HG03159 (cell line): ENCODE measurements around the gene SPDL1.

ENCODE experiments used
- ATAC-seq: cut with Tn5 transposase; IDR thresholded peaks from one replicate; pipeline ENCODE4 v1.9.1; 2021; ENCODE audit warnings: mild to moderate bottlenecking, moderate library complexity; ENCODE audit not compliant: unreplicated experiment

SPDL1 gene

DNA sequence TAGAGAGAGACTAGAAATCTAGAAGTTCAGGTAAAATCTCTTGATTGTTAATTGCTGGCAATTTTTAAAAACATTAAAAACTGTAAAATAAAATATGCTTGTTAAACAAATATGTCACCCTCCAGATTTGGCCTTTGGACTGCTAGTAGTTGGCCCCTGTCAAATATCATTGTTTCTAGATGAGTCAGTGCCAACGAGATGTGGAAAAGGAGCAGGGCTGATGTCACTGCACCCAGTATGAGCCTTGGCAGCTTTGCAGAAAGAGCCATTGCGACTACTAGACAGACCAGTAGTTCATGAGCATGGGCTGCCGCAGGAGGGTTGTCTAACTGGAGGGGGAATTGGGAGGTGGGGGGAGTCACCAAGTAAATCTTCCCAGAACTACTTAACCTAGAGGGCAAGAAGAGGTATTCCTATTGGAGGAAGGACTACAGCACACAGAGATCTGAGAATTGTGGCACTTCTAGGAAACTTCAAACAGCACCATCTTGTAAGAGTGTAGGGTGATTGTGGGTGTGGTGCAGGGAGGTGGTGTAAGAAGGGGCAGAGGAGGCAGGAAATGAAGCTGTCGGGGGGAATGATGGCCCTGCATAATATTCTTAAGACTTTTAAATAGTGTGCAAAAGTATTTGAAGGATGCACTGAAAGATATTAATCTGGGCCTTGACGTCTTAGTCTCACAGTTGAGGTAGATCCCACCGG lies 46.4 kb downstream of the SPDL1 start:
- no peak for ATAC-seq

DNA sequence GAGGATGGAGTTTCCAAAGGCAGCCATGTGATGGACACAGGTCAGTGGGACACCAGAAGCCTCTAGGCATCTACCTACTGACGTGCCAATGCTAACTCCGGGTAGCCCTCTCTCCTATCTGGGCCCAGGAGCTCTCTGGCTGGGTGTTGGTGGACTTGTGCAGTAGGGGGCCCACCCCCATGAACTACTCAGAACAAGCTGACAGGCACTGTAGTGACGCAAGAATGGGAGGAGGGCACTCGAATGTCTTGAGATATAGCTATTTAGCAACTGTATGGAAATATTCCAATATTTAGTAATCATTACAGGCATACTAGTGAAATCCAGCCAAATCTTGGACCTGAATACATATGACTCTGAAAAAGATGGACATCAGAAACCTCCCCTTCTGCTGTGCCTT lies 47.8 kb downstream of the SPDL1 start:
- no peak for ATAC-seq

DNA sequence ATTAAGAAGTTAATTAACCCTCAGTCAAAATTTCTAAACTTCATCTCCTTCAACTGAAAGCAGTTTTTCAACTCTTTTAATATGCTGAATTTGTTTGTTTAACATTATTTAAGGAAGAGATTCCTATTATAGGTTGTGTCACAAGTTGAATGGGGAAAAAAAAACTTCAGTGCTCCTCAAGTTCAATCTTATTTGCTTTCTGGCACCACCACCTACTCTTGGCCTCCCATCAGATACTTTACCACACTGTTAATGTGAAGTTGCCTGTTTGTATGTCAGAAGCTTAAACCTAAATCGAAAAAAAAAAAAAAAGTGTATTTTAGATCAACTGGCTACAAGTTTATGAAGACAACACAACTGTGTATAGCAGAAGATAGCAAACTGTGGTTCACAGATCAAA lies 49.4 kb downstream of the SPDL1 start:
- no peak for ATAC-seq

DNA sequence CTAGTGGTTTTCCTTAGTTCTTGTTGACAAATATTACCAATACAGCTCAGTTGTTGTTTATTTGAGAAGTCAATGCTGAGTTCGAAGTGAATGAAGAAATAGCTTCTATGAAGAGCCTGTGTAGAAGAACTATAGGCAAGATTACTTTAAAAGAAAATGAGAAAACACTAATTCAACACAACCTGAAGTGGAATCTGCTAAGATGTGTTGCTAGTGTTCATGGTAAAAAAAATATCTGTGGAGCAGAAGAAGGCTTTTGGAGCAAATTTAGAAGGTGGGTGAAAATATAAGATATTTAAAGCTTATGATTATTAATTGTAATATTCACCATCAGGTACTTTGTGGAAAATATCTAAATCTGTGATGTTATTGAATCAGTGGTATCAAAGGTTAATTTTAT lies 51.0 kb downstream of the SPDL1 start:
- no peak for ATAC-seq

DNA sequence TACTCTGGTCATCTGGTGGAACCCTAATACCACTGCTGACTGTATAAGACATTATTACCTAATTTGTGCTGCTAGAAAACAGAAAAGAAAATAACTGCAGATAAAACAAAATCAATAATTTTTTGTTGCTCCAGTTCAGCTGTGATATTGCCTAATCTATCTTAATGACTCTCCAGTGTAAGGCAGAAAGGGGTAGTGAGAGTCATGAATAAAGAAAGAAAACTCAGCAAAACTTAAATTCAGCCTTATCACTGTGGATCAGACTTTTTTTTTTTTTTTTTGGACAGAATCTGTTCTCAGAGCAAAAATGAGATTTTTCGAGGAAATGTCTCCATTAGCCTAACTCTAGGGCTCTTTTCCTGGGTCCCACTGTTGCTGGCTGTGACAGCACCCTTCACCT lies 52.4 kb downstream of the SPDL1 start:
- no peak for ATAC-seq

DNA sequence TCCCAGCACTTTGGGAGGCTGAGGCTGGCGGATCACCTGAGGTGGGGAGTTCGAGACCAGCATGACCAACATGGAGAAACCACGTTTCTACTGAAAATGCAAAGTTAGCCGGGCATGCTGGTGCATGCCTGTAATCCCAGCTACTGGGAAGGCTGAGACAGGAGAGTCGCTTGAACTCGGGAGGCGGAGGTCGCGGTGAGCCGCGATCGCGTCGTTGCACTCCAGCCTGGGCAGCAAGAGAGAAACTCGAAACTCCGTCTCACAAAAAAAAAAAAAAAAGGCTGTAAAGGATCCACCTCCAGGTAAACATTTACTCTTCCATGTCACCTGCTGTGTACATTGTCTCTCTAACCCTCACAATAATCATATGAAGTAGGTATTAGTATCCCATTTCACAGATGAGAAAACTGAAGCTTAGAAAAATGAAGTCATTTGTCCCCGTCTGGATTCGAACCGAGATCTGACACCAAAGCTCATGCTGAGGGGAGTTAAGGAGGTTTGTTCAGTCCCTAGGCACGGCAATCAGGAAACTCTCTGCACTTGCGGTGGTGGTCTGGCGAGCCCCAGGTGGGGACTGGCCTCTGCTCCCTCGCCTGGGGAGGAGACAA lies 53.0 kb downstream of the SPDL1 start:
- ATAC-seq: no peak

DNA sequence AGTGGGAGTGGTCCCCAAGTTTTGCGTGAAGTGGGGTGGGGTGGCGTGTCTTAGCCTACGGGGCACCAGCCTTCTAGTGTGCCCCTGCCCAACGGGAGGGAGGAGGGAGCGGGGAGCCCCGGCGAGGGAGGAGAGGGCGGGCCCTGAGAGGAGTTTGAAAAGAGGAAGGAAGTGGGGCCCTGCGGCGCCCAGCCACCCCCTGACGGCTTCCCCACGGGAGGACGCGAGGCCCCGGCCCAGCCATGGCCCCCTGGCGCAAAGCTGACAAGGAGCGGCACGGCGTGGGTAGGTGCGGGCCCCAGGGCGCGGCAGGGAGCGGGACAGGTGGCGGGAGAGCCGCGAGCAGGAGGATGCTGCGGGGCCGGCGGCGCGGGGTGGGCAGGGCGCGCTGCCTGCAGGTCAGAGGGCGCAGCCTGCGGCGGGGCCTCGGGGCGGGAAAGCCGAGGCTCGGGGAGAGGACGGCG lies 53.5 kb downstream of the SPDL1 start, which contains the start of gene DOCK2:
TSS of gene DOCK2 (plus strand) at position 191 of the 464 bp plus-strand sequence. CDS start at position 243, 52 bp downstream.
- ATAC-seq: peak; percentile 91

DNA sequence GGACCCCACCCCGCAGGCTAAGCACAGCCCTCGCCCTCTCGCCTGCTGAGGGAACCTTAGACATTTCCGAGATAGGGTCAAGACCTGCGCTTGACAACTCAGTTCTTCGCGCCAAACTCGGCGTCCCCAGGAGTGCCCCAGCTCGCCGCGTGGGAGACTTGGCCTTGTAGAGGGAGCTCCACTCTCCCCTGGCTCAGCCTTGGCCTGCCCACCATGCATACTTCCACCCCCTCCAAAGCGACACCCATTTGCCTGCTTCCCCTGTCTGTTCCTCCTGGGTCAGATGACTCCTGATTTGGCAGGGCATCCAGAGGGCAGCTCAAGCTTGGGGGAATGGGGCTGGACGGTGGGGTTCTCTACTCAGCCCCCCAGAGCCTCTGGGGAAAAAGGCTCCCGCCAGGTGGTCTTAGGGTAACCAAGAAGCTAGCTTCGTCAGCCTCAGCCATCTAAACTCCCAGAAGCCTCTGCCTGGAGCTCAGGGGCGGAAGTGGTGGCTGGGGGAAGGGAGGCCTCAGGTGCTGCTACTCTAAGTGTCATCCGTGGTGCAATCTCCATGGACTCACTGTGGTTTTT lies 54.1 kb downstream of the SPDL1 start:
- peak; percentile 59 for ATAC-seq

DNA sequence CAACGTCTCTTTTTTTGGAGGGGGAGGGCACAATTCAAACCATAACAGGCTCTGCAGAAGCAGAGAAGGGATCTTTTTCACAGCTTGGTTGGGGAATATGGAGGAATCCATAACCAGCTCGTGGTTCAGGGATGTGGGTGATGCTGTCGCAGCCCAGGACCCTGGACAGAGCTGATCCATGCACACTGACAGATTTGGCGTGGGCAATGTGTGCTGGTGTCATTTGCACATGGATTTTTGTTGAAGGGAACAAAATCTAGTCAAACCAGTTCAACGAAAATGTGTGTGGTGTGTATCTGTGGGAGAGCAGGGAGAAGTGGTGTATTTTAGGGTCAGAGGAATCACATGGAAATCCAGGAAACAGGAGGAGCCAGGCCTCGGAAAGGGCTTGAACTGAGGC lies 57.7 kb downstream of the SPDL1 start:
- no peak for ATAC-seq

DNA sequence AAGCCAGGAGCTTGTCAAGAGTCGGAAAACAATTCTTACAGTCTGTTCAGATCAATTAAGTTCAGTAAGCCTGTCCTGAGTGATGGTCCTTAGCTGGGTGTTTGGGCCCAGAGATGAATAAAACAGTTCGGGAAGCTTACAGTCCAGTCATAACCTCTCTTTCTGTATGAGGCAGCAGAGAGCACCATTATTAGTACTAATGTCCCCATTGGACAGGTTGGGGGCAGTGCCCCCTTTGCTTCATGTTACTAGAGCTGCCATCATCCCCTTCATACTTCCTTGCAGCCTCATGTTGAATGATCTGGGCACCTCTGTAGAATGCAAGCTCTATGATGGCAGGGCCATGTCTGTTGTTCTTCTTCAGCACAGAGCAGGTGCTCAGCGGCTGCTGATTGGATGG lies 63.3 kb downstream of the SPDL1 start:
- peak; percentile 57 for ATAC-seq

DNA sequence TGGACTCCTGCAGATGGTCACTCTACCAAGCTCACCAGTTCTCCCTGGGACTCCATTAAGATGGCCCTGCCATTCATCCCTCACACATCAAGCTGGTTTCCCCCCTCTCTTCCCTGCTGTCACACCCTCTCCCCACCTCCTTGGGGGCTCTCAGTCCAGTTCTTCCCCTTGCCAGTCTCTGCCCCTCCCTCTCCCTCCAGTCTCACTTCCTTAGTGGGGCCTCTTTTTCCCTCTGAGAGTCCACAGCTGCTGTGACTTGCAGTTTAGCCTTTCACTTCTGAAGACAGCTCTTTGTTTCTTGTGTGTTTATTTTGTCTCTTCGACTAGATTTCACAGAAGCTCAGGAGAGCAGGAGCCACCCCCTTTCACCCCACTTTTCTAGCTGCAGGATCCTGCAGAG lies 64.0 kb downstream of the SPDL1 start:
- no peak for ATAC-seq

DNA sequence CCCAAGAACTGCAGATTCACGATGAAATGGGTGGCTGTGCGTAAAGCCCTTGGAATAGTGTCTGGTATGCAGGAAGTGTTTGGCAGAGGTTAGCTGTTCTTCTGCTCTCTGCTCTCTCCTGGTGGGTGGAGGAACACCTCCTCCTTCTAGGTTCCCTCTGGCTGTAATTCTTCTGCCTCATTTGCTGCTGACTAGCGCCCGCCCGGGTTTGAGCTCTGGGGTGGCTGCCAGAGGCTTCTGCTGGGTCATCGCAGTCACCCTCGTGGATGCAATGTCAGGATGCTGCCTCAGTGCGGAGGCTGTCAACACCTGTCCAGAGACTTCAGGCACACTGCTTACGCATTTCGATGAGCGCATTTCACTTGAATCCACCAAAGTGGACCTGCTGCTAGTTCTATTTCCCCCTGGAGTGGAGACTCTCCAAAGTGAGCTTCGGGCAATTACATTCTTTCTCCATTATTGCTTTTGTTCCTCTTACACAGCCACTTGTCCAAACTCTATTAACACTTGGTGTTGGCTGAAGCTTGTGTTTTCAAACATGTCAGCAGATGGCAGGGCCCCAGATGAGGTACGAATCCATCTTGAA lies 65.2 kb downstream of the SPDL1 start:
- no peak for ATAC-seq

DNA sequence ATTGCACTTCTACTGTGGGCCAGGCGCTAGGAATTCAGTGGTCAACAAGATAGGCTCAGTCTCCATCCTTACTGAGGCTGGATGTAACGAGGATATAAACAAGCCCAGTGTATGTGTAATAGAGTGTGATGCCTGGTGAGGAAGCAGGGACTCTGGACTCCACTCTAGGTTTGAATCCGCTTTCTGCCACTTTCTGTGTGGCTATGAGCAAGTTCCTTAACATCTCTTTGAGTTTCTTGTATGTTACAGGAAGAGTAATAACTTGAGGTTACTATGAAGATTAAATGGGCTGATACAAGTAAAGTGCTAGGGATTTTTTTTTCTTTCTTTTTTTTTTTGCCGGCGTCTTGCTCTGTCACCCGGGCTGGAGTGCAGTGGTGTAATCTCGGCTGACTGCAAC lies 65.9 kb downstream of the SPDL1 start:
- ATAC-seq: no peak

DNA sequence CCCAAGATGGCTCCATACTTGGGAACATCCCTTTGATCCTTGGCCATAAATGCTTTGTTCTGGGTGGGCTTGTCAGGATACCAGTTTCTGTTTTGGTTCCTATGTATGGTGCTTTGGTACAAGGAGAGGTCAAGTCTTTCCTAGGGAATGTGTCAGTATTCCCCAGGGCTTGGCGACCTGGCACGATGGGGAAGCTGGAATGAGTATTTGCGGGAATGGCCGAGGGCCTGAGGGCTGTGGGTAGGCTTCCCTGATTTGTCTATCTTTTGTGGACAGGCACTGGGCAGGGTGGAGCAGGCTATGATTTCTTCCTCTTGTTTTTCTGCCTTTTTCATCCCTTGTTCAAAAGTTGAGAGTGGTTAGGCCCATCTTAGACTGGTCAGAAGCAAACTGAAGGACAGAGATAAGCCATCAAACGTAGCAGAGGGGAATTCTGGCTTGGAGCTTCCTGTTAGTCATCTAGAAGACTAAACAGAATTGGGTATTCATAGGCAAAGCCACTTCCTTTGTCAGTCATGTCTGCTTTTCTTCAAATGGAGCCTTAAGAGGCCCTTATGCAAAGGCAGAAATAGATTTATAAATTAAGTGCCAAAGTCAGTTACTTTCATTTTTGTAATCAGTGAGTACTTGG lies 67.2 kb downstream of the SPDL1 start:
- peak; percentile 43 for ATAC-seq

DNA sequence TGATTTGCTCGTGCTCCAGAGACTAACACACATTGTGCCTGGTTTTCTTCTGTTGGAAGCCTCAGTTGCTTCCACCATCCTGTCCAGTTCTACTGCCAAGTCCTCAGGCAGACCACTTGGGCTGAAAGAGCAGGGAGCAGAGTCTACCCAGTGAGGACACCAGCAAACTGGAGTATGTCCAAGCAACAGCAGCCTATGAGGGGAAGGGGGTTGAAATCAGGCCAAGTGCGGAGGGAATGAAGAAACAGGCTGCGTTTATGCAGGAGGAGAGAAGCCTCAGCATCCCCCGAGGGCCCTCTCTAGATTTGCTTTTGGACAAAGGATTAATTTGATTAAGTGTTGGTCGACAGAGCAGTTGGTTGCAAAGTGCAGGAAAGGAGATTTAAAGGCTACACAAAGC lies 68.0 kb downstream of the SPDL1 start:
- ATAC-seq: no peak

DNA sequence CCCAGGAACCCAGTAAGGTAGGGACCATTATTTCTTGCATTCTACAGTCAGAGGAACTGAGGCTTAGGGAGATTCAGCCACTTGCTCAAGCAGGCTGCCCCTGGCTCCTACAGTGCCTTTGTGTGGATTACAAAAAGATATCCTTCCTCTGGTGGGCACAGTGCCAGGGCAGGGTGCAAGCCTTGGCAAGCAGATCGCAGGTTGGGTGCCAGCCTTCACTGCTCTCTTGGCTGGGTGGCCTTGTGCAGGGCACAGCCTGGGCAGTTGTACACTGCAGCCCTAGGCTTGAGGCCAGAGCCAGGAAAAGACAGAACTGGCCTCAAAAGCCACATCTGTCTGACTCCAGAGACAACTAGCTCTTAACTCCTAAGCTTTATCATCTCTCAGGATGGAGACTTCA lies 68.5 kb downstream of the SPDL1 start:
- ATAC-seq: no peak

DNA sequence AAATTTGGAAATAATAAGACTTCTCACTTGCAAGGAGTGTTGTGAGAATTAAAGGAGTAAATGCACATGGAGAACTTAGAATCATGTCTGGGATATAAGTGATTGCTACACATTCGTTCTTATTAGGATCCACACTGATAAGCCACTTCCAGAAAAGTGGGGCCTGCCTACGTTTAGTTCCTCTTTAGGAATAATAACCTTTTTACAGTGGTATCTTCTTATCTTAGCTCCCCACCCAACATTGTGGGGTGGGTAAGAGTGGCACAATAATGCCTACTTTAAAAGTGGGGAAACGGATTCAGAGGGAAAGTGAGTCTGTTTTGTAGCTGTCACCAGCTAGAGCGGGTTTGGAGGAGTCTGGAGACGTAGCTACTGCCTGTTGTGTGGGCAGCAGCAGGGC lies 69.5 kb downstream of the SPDL1 start:
- no peak for ATAC-seq
